ENCODE results near the gene ZNF621. TPM values are rescaled to one million over a fixed set of nuclear protein-coding genes. Genes with fewer than 3 reads are reported as not detected.

ZNF621 gene
- total and polyA plus RNA-seq, 3 donors from 2014 or later = 17.2 to 19.7 (median 19.0) TPM

DNA sequence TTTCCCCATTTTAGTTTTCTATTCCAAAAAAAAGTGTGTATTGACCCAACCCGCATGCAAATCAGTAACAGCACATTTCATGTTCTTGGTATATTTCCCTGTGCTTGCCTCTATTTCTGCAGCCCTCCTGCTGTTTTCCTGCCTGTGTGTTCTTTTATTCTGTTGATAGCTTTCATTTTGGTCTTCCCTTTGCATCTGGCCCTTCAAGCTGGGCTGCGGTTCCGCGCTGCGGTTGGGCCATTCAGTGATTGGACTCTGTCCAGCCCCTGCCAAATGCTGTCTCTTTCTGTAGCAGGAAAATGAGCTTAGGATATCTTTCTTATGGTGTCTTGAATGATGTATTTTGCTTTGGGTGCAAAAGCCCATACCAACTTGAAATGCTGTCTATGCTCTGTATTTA, 49.9 kb downstream of the ZNF621 start:
- no peak for DNase-seq
- intact Hi-C loops (cut with DNase I; ENCODE audit: low total_unique reads) = no loop called here

GRCh38 chr3:40576396-40576795, 51.6 kb downstream of the ZNF621 start:
- TF ChIP-seq, protein P1, sequence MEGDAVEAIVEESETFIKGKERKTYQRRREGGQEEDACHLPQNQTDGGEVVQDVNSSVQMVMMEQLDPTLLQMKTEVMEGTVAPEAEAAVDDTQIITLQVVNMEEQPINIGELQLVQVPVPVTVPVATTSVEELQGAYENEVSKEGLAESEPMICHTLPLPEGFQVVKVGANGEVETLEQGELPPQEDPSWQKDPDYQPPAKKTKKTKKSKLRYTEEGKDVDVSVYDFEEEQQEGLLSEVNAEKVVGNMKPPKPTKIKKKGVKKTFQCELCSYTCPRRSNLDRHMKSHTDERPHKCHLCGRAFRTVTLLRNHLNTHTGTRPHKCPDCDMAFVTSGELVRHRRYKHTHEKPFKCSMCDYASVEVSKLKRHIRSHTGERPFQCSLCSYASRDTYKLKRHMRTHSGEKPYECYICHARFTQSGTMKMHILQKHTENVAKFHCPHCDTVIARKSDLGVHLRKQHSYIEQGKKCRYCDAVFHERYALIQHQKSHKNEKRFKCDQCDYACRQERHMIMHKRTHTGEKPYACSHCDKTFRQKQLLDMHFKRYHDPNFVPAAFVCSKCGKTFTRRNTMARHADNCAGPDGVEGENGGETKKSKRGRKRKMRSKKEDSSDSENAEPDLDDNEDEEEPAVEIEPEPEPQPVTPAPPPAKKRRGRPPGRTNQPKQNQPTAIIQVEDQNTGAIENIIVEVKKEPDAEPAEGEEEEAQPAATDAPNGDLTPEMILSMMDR (IDR thresholded peaks at IDR 0.05) = no peak
- no peak for TF ChIP-seq POLR2A (IDR thresholded peaks at IDR 0.05)
- Histone ChIP-seq H3K9me3 (no peaks in the 10 kb centered on the region), H3K27ac (no peak overlapping the region), H3K4me3 (no peak overlapping the region), H3K36me3 (ENCODE audit: low read depth, missing control alignments) (no peaks in the 10 kb centered on the region), H3K27me3 (no peaks in the 10 kb centered on the region), H3K4me1 (no peaks in the 10 kb centered on the region)
- DNase-seq = no peak
- 93 to 94% methylated on average over 4 of the region's 4 CpGs for WGBS, 2 donors
- intact Hi-C loops (cut with DNase I; ENCODE audit: low total_unique reads) = no loop called here

More for the DNA sequence above, 49.9 kb downstream of the ZNF621 start:
- TF ChIP-seq POLR2A (IDR thresholded peaks at IDR 0.05) = no peak
- TF ChIP-seq, protein P1 (IDR thresholded peaks at IDR 0.05) = no peak
- Histone ChIP-seq H3K36me3 (ENCODE audit: low read depth, missing control alignments) (no peaks in the 10 kb centered on the region), H3K27ac (no peak overlapping the region), H3K4me1 (no peaks in the 10 kb centered on the region), H3K4me3 (no peak overlapping the region), H3K9me3 (no peaks in the 10 kb centered on the region), H3K27me3 (no peaks in the 10 kb centered on the region)
- WGBS, 2 donors = 84 to 90% methylated on average over 5 of the region's 5 CpGs

- 0 to 3% methylated on average over 2 of the region's 2 CpGs for WGBS, 2 donors
- no peak for TF ChIP-seq POLR2A (IDR thresholded peaks at IDR 0.05)
- TF ChIP-seq, protein P1 (IDR thresholded peaks at IDR 0.05) = peak; percentile 71 to 95 (median 93)
- DNase-seq = peak; percentile 80
- Histone ChIP-seq H3K27me3 (no peaks in the 10 kb centered on the region), H3K9me3 (no peaks in the 10 kb centered on the region), H3K36me3 (ENCODE audit: low read depth, missing control alignments) (no peaks in the 10 kb centered on the region), H3K4me3 (no peak overlapping the region), H3K27ac (no peak overlapping the region), H3K4me1 (peaks cover 5% of the 10 kb centered on the region)
- intact Hi-C loops (cut with DNase I; ENCODE audit: low total_unique reads) = loop anchor here (10.0 kb wide), 1 partner anchor 1294 kb away; no protein-coding TSS in a partner anchor
Observed at GRCh38 chr3:40580494-40581091, 55.8 kb downstream of the ZNF621 start.

- Histone ChIP-seq H3K4me3 (no peak overlapping the region), H3K27me3 (no peaks in the 10 kb centered on the region), H3K9me3 (no peaks in the 10 kb centered on the region), H3K27ac (no peak overlapping the region), H3K4me1 (peaks cover 5% of the 10 kb centered on the region), H3K36me3 (ENCODE audit: low read depth, missing control alignments) (no peaks in the 10 kb centered on the region)
- TF ChIP-seq, protein P1 (IDR thresholded peaks at IDR 0.05) = no peak
- 89 to 92% methylated on average over 1 of the region's 1 CpG for WGBS, 2 donors
- no peak for DNase-seq
- intact Hi-C loops (cut with DNase I; ENCODE audit: low total_unique reads) = loop anchor here (10.0 kb wide), 1 partner anchor 1294 kb away; no protein-coding TSS in a partner anchor
Observed at GRCh38 chr3:40581166-40581565, 56.4 kb downstream of the ZNF621 start.
